Stomach (tissue), 4 donors: ENCODE data around the gene DNAJC15.

Experiments
- EP300 ChIP-seq: sonication (generic); formaldehyde crosslinking; IDR thresholded peaks from one replicate; pipeline ENCODE4 v1.6.1; 2017; ENCODE audit warnings: antibody characterized with exemption
- POLR2A ChIP-seq, 4 donors: fragments of 450-650 bp; IDR thresholded peaks; one replicate each; pipeline ENCODE4 v1.6.1; 2016; ENCODE audit warnings: antibody characterized with exemption in 4 of 4, control low read depth in 2 of 4, mild to moderate bottlenecking in 1 of 4, moderate library complexity in 1 of 4
- POLR2AphosphoS5 ChIP-seq, 3 donors: sonication (generic); formaldehyde crosslinking; IDR thresholded peaks; one replicate each; pipeline ENCODE4 v1.6.1; 2016; ENCODE audit warnings: antibody characterized with exemption in 3 of 3
- TF ChIP-seq, protein P1 (sequence below), 7 experiments: fragments of 450-650 bp in 4 of 7; fragments of 200-600 bp in 3 of 7; sonication (generic) in 3 of 7; IDR thresholded peaks; one replicate each; pipeline ENCODE4 v1.5.1; 2016 to 2019; ENCODE audit warnings: antibody characterized with exemption in 7 of 7, control low read depth in 2 of 7, mild to moderate bottlenecking in 1 of 7

GRCh38 chr13:43041369-43041921 lies 18.1 kb downstream of the DNAJC15 start:
- TF ChIP-seq, protein P1, sequence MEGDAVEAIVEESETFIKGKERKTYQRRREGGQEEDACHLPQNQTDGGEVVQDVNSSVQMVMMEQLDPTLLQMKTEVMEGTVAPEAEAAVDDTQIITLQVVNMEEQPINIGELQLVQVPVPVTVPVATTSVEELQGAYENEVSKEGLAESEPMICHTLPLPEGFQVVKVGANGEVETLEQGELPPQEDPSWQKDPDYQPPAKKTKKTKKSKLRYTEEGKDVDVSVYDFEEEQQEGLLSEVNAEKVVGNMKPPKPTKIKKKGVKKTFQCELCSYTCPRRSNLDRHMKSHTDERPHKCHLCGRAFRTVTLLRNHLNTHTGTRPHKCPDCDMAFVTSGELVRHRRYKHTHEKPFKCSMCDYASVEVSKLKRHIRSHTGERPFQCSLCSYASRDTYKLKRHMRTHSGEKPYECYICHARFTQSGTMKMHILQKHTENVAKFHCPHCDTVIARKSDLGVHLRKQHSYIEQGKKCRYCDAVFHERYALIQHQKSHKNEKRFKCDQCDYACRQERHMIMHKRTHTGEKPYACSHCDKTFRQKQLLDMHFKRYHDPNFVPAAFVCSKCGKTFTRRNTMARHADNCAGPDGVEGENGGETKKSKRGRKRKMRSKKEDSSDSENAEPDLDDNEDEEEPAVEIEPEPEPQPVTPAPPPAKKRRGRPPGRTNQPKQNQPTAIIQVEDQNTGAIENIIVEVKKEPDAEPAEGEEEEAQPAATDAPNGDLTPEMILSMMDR (IDR thresholded peaks at IDR 0.05) = no peak
- TF ChIP-seq POLR2A (IDR thresholded peaks at IDR 0.05) = no peak
- no peak for TF ChIP-seq POLR2AphosphoS5 (IDR thresholded peaks at IDR 0.05)
- TF ChIP-seq EP300 = no peak
